Muscle of arm (tissue), 14 donors: ENCODE data around the gene MMP25. TPM values are rescaled to one million over a fixed set of nuclear protein-coding genes. Genes with fewer than 3 reads are reported as not detected.

Source experiments
- DNase-seq: peaks from one replicate; pipeline ENCODE4 v3.0.0-alpha.2; 2013
- long read RNA-seq, 11 donors: transcript quantifications; one replicate each; lab custom pipeline, GENCODE V29; 2026
- polyA plus RNA-seq, 12 donors: library from polyadenylated mRNA; unstranded; fragments of 120-200 nt; gene quantifications; one replicate each; pipeline ENCODE4 v1.2.1, GENCODE V29; 2013; ENCODE audit not compliant: insufficient read length in 12 of 12

The MMP25 gene, protein sequence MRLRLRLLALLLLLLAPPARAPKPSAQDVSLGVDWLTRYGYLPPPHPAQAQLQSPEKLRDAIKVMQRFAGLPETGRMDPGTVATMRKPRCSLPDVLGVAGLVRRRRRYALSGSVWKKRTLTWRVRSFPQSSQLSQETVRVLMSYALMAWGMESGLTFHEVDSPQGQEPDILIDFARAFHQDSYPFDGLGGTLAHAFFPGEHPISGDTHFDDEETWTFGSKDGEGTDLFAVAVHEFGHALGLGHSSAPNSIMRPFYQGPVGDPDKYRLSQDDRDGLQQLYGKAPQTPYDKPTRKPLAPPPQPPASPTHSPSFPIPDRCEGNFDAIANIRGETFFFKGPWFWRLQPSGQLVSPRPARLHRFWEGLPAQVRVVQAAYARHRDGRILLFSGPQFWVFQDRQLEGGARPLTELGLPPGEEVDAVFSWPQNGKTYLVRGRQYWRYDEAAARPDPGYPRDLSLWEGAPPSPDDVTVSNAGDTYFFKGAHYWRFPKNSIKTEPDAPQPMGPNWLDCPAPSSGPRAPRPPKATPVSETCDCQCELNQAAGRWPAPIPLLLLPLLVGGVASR
- polyA plus RNA-seq, result 1 to 10 TPM in 10 of 12 donors, not detected in 2; 1.1 to 5.9 (median 2.0) TPM
- long read RNA-seq, donor 1, result 0 reads
- long read RNA-seq, donor 2, result 0 reads
- long read RNA-seq, donor 3, result 0 reads
- long read RNA-seq, donor 4, result 0 reads
- long read RNA-seq, donor 5, result 0 reads
- long read RNA-seq, donor 6, result 0 reads
- long read RNA-seq, donor 7, result 0 reads
- long read RNA-seq, donor 8, partial matches to known transcripts, result 0 of 1 reads
- long read RNA-seq, donor 8, other reads (novel, unspliced or antisense), result 0 of 1 reads
- long read RNA-seq, donor 9, result 0 reads
- long read RNA-seq, donor 10, result 0 reads
- long read RNA-seq, donor 11, result 0 reads

- no peak for DNase-seq
Measured at GRCh38 chr16:3045758-3046640, at the start of gene MMP25. Gene MMP25 (plus strand): TSS chr16:3046561. CDS start chr16:3046918, 357 bp downstream.

DNA sequence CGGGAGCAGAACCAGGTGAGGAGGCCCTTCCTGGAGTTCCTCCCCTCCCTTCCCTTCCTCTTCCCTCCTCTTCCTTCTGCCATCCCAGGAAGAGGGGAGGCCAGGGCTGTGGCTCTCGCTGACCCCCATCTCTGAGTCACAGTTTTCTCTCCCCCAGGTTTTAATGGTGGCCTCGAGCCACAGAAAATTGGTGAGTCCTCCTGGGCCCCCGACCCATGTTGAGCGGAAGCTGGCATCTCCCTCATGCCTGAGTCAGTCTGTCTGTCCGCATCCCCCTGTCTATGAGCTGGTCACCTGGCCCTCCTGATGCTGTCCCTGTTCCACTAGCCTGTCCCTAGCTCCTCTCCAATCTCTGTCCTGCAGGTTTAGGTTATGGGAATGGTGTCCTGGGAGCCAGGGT lies 46.4 kb upstream of the MMP25 start:
- DNase-seq, result no peak

DNA sequence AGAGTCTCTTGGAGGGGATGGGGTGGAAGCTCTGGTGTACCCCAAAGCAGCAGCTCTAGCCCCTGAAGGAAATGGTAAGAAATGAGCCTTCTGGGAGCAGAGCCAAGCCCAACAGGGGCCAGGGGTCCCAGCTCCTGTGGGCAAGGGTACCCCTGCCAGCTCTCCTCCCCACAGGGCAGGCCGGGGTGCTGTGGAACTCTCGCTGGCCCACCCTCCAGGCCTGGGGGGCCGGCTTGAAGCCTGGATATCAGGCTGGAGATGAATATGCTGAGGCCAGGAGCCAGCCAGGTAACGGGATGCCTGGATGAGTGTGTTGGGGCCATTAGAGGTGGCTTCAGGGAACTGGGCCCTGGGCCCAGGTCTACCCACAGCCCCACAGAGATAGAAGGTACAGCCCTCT lies 45.8 kb upstream of the MMP25 start:
- DNase-seq, result no peak

- DNase-seq, result no peak
Measured at GRCh38 chr16:3001316-3001715, 45.0 kb upstream of the MMP25 start.

- DNase-seq, result peak; percentile 97
Measured at GRCh38 chr16:3003582-3004270, 42.6 kb upstream of the MMP25 start.

DNA sequence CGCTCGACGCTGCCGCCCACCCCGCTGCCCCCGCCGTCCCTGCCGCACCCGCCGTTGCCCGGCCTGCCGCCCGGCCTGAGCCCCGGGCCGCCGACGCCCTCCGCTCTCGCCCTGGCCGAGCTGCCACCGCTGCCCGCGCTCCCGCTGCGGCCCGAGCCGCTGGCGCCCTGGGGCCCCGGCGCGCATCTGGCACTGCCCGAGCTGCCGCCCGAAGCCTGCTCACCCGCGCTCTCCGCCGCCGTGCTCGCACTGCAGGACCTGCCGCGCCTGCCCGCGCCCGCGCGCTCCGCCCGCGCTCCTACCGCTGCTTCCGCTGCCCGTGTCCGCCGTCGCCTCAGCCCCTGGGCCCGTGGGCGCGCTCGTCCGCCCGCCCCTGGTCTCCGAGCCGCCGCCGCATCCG lies 42.0 kb upstream of the MMP25 start:
- DNase-seq, result no peak

GRCh38 chr16:3004781-3005284 lies 41.5 kb upstream of the MMP25 start:
- no peak for DNase-seq

- DNase-seq, result no peak
Measured at GRCh38 chr16:3007059-3007956, 39.1 kb upstream of the MMP25 start.

- DNase-seq, result no peak
Measured at GRCh38 chr16:3007957-3008689, 38.2 kb upstream of the MMP25 start.

DNA sequence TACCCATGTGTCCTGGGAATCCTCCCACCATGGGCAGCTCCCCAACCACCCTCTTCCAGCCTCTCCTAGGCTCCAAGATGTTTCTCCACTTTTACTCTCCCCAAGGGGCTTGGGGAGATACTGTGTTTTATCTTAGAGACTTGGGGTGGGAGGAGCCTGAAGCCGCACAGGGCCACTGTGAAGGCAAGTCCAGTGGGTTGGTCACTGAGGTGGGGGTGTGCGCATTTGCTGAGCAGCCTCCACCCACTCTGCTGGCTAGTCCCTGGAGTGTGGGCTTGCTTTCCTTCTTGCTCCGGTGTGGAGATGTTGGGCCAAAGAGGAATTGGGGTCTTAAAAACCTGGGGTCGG lies 37.7 kb upstream of the MMP25 start:
- no peak for DNase-seq

- DNase-seq, result no peak
Measured at GRCh38 chr16:3009568-3010390, 36.6 kb upstream of the MMP25 start.

DNA sequence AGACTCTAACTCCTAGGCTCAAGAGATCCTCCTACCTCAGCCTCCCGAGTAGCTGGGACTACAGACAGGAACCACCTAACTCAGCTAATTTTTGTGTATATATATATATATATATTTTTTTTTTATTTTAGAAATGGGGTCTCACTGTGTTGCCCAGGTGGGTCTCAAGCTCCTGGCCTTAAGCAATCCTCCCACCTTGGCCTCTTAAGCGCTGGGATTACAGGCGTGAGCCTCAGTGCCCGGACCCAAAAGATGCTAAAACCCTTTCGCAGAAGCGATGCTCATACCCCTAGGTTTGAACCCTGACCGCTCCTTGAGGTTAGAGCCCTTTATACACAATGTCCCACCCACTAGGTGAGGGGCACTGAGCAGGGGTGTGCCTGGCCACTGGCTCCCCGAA lies 35.9 kb upstream of the MMP25 start:
- DNase-seq, result no peak

- DNase-seq, result no peak
Measured at GRCh38 chr16:3012246-3012645, 34.1 kb upstream of the MMP25 start.

- no peak for DNase-seq
Measured at GRCh38 chr16:3012828-3013420, 33.4 kb upstream of the MMP25 start, which contains the start of gene CLDN9. Gene CLDN9 (plus strand): TSS chr16:3012923. CDS start chr16:3013363, 440 bp downstream.

- DNase-seq, result no peak
Measured at GRCh38 chr16:3013491-3013951, 32.8 kb upstream of the MMP25 start.

DNA sequence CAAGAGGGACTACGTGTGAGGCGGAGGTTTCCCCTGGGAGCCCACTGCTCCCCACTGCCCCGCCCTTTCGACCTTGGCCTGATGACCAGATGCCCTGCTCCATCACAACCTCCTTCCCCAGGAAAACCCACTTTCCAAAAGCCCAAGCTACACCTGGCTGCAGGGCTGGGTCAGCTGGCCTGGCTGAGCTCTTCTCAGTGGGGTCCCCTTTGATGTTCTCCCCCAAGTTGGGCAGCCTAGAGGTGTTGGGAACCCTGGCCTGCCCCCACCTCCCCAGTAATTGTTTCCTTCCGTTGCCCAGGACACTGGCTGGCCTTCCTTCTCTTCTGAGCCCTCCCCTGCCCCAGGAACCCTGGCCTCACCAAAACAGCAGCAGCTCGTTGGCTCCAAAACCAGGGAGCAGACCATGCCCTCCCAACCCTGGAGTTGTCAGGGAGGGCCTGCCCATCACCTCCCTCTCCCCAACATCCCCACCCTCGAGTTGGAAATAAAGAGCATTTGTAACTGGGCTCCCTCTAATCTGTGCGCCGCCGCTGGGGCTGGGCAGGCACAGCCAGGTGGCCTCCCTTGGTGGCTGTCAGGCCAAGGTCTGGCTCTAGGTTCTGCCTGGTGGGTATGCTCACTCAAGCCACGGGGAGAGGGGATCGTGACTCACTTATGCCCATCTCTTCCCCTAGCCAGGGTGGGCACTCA lies 32.2 kb upstream of the MMP25 start:
- no peak for DNase-seq

GRCh38 chr16:3014971-3015370 lies 31.4 kb upstream of the MMP25 start:
- no peak for DNase-seq
